NCI-H2196 treated with DMSO at 0.1 percent for 48 hours (cell line): Measurements from ENCODE around the gene VWA3B.
"Not testable (repeated sequence)": the region's sequence is repeated elsewhere in the genome, so short reads cannot be mapped to it uniquely, and the experiment has no call there.

Source experiments
- DNase-seq: peaks from one replicate; lab custom pipeline; 2025; ENCODE audit not compliant: unreplicated experiment; lab: John Stamatoyannopoulos, UW

VWA3B gene

DNA sequence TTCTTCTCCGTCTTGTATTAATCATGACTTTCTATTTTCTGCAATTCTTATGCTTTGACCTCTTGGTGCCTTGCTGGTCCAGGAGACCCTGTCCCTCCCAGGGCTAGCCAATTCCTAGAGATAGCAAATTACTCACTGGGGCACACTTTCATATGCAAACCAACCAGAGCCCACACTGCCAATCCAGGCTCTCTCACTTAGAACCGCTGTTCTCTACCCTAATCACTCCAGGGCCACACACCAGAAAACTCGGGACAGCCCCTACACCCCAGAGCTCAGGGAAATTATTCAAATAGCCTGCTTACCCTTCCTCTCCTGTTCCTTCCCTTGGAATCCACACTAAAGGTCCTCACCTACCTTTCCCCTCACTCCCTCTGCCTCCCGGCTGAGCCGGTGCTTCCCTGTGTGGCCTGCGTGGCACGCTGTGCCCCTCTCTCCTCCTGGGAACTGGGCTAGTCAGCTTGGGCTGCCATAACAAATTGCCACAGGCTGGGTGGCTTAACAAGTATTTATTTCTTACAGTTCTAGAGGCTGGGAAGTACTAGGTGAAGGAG, 41.7 kb downstream of the VWA3B start:
- no peak for DNase-seq

DNA sequence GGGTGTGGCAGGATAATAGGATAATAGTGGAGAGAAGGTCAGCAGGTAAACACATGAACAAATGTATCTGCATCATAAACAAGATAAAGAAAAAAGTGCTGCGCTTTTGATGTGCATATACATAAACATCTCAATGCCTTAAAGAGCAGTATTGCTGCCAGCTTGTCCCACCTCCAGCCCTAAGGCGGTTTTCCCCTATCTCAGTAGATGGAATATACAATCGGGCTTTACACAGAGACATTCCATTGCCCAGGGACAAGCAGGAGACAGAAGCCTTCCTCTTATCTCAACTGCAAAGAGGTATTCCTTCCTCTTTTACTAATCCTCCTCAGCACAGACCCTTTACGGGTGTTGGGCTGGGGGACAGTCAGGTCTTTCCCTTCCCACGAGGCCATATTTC, 43.1 kb downstream of the VWA3B start:
- not testable (repeated sequence) for DNase-seq

DNA sequence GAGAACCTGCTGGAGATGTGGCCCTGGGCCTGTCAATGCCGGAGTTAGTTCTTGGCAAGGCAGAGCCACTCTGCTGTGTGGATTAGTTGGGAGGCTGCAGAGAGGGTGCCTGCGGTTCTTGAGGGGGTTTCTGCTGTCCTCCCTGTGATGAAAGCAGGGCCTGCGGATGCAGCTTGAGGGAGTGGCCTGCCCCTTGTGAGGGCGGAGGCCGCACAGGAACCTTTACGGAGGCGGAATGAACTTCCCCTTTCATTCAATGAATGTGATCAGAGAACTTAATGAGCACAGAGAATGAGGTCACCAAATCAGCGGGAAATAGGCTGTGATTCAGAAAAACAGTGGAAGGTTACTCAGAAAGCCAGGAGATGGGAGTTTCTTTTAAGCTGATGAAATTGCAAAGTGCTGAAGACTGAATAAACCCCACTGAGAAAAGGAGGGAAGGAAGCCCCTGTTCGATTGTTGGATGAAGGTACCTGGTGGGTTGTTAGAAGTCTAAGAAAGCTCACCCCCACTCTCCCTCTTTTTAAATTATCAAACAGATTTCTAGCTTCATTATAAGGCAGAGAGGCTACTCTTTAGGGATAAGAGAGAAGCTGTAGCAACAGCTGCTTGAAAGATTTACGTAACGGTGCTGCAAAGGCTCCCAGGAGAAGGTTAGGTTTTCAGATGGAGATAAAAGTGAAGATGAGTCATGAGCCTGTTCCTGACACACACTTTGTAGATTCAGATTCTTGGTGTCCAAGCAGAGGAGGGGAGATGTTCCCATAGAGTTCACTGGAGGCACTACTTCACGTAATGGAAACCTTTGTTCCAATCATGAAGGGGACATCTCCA, 47.4 kb downstream of the VWA3B start:
- DNase-seq, result no peak

DNA sequence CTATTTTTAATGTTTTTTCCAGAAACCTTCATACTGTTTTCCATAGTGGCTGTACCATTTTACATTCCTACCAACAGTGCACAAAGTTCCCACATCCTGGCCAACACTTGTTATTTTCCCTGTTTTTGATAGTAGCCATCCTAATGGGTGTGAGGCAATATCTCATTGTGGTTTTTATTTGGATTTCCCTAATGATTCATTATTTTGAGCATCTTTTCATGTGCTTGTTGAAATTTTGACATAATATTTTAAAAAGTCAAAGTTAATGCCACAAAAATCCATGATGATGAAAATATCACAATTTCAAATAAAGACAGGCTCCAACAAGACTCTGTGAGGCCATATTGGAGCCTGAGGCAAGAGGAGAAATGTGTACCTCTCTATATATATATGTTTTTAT, 50.2 kb downstream of the VWA3B start:
- DNase-seq, result no peak

DNA sequence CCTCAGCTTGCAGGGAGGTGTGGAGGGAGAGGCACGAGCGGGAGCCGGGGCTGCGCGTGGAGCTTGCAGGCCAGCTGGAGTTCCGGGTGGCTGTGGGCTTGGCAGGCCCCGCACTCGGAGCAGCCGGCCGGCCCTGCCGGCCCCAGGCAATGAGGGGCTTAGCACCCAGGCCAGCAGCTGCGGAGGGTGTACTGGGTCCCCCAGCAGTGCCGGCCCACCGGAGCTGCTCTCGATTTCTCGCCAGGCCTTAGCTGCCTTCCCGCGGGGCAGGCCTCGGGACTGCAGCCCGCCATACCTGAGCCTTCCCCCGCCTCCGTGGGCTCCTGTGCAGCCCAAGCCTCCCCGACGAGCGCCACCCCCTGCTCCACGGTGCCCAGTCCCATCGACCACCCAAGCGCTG, 52.0 kb downstream of the VWA3B start:
- DNase-seq, result not testable (repeated sequence)

DNA sequence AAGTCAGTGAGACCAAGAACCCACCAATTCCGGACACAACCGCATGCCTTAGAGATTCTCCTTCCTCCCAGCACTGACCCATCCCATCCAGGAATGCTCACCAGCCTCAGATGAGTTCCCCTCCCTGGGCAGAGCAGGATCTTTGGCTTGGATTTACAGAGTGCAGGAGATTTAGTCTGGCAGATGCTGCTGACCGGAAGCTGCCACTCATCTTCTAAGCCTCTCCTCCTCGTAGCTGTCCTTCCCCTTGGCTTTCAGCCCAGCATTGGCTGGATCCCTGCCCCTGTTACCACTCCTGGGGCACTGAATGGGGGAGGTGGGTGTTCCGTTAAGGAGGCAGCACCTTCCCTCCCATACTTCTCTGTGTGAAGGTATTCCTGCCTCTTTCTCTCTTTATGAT, 53.2 kb downstream of the VWA3B start:
- no peak for DNase-seq

DNA sequence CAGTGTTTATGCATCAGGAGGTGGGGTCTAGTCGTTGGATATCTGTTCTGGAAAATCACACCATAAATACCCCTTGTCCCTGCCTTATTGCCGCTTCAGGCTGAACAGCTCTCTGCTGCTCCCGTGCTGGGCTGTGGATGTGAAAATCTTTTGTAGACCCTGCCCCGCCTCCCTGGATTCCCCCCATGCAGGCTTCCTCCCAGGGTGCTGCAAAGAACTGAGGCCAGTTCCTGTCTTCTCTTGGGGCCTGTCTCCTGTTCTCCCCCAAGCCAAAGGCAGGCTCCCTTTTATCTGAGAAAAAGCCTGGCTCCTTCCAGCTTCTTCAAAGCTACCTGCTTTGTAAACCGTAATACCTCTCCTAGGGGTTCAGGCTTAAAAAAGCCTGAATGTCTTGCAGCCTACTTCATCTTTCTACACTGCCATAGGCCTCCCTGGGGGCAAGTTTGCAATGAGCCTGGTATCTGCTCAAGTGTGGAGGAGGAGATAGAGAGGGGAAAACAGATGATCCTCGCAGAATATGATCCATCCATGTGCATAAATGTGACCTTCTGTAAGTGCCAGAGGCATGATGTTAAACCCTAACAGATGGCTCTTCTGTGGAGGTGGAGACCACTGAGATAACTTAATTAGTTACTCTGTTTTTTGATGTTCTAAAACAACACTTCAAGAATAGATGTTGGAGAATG, 55.3 kb downstream of the VWA3B start:
- no peak for DNase-seq

DNA sequence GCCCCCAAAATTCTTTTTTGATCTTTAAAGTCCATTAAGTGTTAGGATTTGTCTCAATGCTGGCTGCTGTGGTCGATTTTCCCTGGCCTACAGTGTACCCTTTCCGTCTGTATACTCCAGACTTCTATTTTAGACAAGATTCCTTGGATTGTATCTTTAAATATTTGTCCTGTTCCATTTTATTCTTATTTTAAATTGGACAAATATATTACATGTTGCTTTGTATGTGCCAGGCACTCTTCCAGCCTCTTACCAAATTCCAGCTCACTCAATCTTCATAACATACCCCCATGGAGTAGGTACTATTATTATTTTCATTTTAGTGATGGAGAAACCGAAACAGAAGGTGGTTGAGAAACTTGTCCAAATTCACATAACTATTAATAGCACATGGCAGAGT, 58.1 kb downstream of the VWA3B start:
- no peak for DNase-seq

DNA sequence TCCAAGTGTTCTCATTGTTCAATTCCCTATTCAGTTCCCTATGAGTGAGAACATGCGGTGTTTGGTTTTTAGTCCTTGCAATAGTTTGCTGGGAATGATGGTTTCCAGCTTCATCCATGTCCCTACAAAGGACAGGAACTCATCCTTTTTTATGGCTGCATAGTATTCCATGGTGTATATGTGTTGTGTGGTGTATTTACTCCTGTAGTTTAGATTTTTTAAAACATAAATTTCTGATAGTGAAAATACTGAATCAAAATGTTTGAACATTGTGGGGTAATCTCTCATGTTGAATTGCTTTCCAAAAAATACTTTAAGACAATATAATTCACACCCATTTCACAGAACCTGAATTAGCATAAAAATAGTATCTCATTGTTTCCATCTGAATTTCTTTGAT, 60.9 kb downstream of the VWA3B start:
- not testable (repeated sequence) for DNase-seq

DNA sequence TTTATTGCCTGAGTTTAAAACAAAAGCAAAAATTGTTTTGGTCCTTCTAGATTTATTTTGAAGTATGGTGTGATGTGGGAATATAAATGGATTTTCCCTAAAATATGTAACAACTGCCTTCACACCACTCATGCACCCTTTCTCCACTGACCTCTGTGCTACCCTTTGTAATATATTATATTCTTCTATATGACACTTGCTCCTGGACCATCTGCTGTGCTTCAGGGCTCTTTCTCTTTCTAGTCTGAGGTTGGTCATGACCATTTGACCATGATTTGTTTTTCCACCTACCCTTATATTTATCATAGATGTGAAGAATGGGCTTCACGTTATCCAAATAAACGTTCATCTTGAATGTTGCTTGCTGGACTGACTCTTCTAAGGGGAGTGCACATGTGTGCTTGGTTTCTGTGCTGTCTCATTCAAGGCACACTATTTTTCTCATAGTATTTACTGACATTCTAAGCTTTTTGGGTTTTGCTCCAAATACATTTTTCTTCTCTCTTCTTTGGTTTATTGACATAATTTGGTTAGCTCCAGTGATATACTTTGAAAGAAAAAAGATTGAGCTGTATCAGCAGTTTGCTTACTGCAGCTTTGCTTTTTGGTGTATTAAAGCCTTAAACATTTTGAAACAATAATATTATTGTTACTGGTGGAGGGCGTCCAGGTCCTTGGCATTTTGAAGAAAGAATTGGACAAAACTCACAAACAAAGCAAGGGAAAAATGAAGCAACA, 61.8 kb downstream of the VWA3B start:
- DNase-seq, result no peak

DNA sequence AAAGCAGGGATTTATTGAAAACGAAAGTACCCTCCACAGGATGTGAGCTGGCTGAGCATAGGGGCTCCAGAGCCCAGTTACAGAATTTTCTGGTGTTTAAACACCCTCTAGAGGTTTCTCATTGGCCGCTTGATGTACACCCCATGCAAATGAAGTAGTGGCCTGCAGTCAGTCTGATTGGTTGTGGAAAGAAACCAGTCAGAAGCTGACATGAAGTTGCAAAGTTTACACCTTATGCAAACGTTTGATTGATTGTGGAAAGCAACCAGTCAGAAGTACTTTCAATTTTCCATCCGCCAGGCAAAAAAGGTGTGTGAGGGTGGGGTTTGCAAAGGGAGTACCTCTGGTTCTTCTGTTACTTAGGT, 62.3 kb downstream of the VWA3B start:
- DNase-seq, result no peak

DNA sequence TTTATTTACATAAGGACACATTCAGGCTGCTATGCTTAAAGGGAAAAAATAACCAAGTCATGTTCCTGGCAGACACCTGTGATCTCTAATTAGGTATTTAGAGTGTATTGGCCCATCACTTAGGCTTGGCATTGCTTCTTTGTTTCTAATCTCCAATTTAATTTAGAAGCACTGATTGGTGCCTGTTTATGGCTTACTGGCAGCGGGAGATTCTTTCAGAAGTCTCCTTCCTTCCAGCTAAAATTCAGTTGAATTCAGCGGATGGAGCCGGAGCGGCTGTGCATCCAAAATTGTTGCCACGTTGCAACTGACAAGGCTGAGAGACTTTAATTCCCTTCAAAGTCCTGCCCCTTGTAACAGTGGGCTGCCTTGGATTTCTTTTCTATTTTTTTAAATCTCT, 66.5 kb downstream of the VWA3B start:
- DNase-seq, result no peak

DNA sequence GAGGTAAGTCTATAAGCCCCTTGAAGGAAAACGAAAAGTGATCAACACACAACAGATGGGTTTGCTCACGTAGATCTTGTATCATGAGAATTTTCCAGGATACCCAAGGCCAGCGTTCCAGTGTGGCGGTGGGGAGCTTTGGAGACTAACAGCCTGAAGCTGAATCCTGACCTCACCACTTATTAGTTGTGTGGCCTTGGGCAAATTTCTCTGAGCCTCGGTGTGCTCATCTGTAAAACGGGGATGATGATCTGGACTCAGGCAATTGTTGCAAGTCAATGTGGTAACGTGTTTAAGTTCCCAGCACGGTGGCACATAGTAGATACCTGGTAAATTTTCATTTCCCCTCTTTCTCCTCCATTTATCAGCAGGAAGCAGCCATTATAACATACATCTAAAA, 68.3 kb downstream of the VWA3B start:
- DNase-seq, result no peak

DNA sequence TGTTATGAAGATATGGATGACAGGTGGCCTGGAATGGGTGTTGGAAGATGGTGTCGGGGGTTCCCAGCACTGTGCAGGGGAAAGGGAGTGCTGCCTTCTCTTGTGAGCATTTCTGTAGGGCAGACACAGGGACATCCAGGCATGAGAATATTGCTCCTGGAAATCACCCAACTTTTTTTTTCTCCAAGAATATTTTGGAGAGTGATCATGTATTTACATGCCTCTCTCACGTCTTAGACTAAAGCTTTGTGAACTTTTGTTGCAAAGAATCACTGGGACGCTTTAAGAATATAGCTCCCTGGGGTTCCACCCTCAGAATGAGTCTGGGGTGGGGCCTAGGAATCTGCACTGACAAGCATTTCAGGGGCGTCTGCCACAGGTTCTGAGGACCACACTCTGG, 68.7 kb downstream of the VWA3B start:
- DNase-seq, result no peak

DNA sequence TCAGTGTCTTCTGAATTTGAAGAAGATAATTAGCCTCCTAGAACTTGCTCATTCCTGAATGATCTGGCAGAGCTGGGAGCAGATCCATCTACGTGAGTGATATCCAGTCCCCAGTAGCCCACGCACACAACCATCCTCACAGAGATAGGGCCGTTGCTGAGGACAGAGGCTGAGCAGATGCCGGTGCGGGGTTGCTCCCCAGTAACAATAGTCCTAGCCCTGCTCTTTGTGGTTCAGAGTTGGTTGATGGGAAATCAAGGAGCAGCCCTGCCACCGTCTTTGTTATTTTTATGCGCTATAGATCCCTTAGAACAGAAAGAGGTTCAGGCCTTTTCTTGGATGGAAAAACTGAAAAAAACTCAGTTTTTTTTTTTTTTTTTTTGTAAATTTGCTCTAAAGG, 69.3 kb downstream of the VWA3B start:
- DNase-seq, result no peak

DNA sequence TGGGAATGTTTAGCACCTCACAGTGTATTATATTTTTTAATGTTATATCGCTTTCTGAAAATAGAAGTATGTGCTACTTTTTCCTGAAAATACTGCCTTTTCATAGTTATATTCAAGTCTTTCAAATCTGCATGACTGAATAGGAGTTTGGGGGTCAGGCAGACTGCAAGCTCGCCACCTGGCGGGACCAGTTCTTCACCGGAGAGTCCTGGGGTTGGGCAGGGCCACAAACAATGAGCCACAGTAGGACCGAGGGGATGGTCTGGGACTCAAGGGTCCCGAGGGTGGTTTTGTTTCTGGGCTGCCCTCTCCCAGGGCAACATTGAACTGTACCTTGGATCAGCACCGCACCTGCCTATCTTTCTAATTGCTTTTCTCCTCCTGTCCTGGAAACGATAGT, 70.6 kb downstream of the VWA3B start:
- no peak for DNase-seq

DNA sequence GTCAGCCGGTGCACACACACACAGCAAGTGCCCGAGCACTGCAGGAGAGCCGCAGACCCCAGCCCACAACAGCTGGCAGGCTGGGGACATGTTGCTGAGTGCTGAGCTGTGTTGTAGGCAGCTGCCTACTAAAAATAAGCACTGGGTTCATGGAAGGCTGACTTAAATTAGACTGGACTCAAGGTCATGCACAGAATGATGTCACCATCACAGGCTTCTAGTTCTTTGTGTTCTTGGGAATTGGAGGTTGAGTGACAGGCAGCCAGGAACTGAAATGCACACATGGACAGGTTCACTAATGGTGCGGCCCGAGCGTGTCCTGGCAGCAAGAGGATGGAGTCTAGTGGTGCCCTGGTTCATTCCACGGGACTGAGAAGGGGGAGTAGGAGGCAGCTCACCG, 71.3 kb downstream of the VWA3B start:
- DNase-seq, result no peak

DNA sequence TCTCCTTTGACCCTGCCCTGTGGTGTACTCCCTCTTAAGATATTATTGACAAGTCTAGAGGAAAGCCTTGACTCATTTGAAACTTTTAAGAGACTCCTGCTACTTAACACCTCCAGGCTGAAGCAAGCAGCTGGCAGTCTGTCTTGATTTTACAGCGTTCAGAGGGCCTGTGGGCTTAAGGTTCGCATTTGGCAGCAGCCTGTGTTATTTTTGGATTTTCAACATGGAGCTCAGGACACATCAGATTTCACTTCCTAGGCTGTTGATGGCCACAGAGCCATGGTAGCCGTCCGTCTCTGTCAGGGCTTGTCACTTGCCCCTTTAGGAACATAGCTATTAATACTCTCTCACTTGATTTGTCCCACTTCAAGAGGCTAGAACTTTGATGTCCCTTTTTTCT, 73.6 kb downstream of the VWA3B start:
- no peak for DNase-seq

DNA sequence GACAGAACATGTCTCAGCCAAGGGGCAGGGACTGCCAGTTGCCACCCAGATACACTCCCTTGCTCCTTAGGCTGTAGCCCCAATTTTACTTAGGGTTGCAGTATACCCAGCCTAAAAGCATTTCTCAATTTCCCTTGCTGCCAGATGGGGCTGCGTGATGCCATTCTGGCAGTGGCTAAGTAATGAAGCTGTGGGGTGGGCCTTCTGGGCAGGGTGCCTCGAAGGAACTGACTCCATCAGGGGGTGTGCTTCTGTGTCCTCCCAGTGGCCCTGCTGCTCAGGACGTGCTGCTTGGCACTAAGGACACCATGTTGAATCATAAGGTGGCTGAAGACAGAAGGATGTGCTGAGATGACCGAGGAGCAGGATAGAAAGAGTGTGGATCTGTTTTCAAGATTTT, 74.2 kb downstream of the VWA3B start:
- no peak for DNase-seq

DNA sequence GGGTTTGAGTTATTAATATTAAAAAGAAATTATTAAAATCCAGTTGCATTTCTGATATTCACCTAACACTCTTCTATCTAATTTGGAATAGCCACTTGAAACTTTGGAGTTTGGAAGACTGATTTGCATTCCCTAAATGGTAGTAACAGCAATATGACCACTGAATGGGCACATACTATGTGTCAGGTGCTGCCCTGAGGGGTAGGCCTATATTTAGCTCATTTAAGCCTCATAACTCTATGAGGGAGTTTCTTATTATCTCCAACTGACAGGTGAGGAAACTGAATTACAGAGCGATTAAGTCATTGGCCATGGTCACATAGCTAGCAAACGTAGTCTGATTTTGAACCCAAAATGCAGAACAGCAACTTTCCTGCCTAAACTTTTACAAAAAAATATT, 77.3 kb downstream of the VWA3B start:
- DNase-seq, result no peak

DNA sequence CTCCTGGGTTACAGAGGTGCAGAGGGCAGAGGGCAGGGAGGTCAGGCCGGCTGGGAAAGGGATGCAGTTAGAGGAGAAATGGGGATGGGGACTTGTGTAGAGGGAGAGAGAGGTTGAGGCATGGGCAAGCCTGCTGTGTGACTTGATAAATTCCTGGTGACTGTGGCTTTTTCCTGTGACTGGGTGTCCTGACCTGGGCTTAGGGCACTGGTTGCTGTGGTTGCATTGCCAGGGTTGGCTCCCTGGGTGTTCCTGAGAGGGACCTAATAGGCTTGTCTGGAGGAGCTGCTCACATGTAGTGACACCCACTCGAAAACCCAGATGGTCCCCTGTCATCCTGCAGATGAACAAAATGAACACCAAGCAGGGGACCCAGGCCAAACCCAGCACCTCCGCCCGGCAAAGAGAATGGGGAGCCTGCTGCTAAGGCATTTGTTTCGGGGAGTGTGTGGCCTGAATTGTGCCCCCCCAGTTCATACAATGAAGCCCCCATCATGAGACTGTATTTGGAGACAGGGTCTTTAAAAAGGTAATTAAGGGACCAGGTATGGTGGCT, 78.6 kb downstream of the VWA3B start:
- DNase-seq, result no peak

DNA sequence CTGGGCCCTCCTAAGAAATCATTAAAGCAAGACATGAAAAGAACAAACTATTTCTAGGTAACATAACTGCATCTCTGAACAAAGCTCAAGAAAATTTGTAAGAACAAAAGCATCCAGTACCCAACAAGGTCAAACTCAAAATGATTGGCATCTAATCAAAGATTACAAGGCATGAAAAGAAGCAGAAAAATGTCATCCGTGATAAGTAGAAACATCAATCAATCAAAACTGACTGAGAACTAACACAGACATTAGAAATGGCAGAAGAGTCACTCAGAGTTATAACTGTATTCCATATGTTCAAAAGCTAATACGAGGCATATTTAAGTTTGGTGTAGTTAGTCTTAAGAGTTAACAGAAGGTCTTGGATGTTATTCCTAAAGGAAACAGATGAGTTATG, 80.9 kb downstream of the VWA3B start:
- DNase-seq, result no peak
